ENCODE results near the gene COQ5. TPM values are rescaled to one million over a fixed set of nuclear protein-coding genes. Genes with fewer than 3 reads are reported as not detected.

The COQ5 gene
- total and polyA plus RNA-seq, 2 experiments from 2014 or later, result 30.7 to 32.6 TPM

GRCh38 chr12:120468325-120468820 lies 60.6 kb downstream of the COQ5 start:
- Histone ChIP-seq H3K4me1 (ENCODE audit: insufficient read depth) (peaks cover 10% of the 10 kb centered on the region; the same call in 1 of the 2 replicates), H4K20me1 (replicated peaks; ENCODE audit: insufficient read depth) (peaks cover 40% of the 10 kb centered on the region), H3K79me2 (replicated peaks; ENCODE audit: insufficient read depth) (peaks cover 57% of the 10 kb centered on the region), H3K4me3 (peak overlapping the region; percentile 77), H3K9me2 (ENCODE audit: insufficient read depth) (no peaks in the 10 kb centered on the region), H2AFZ (no peak overlapping the region), H3K36me3 (ENCODE audit: insufficient read depth) (peaks cover 27% of the 10 kb centered on the region), H3F3A (replicated peaks; ENCODE audit: low read depth) (peaks cover 40% of the 10 kb centered on the region), H3K27me3 (ENCODE audit: insufficient read depth) (0 out of 2 replicates have a peak, but pooled peaks cover 2% of the 10 kb centered on the region), H3K27ac (ENCODE audit: low read depth) (peak overlapping the region; percentile 87), H3K4me2 (peak overlapping the region; percentile 88)
- H3K4me3 Mint-ChIP-seq, result peak overlapping the region; percentile 96
- peak overlapping the region; percentile 86 for H3K27ac Mint-ChIP-seq
- peaks cover 21% of the 10 kb centered on the region for H3K4me1 Mint-ChIP-seq
- H3K36me3 Mint-ChIP-seq (ENCODE audit: low read depth), result peaks cover 50% of the 10 kb centered on the region
- DNase-seq (ENCODE audit: low spot score), result peak; percentile 76
- TF ChIP-seq ETS1 (IDR thresholded peaks at IDR 0.05) (no peak), CREB1 (CRISPR knock-in tag; IDR thresholded peaks at IDR 0.05; ENCODE audit: low read depth) (no peak), EZH2phosphoT487 (IDR thresholded peaks at IDR 0.05; ENCODE audit: unreplicated experiment) (no peak), REST (IDR thresholded peaks at IDR 0.05; ENCODE audit: unreplicated experiment) (no peak), CTCF (conservative IDR thresholded peaks at IDR 0.05; ENCODE audit: low read depth in 2 of 2) (no peak), EZH2 (IDR thresholded peaks at IDR 0.05; ENCODE audit: low read depth, unreplicated experiment) (no peak), ZNF331 (CRISPR knock-in tag; IDR thresholded peaks at IDR 0.05; ENCODE audit: low read depth) (no peak), STAT1 (IDR thresholded peaks at IDR 0.05; ENCODE audit: unreplicated experiment) (no peak), ZNF114 (CRISPR knock-in tag; IDR thresholded peaks at IDR 0.05) (no peak), JUNB (IDR thresholded peaks at IDR 0.05; ENCODE audit: unreplicated experiment) (no peak)
- ATAC-seq, result peak; percentile 8
- H3K27me3 Mint-ChIP-seq (ENCODE audit: insufficient read depth, low read depth, poor library complexity), result peaks cover 10% of the 10 kb centered on the region
- H3K9me3 Mint-ChIP-seq, result no peaks in the 10 kb centered on the region

Measured in GM23338 (cell line).